ENCODE data around the gene SLC30A4.

DNA sequence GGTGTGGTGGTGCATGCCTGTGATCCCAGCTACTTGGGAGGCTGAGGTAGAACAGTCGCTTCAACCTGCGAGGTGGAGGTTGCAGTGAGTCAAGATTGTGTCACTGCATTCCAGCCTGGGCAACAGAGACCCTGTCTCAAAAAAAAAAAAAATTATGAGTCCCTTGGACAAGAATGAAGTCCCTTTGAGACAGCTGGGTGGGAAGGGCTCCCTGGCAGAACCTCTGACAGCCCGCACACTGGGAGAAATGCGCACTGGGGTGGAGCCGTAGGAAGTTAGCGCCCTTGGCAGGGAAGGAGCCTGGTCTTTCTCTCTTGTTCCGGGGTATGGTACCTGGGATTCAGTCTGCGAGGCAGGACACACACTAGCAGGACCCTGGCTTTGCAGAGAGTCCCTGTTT is 51.4 kb downstream of the SLC30A4 start:
- TF ChIP-seq, protein P1, sequence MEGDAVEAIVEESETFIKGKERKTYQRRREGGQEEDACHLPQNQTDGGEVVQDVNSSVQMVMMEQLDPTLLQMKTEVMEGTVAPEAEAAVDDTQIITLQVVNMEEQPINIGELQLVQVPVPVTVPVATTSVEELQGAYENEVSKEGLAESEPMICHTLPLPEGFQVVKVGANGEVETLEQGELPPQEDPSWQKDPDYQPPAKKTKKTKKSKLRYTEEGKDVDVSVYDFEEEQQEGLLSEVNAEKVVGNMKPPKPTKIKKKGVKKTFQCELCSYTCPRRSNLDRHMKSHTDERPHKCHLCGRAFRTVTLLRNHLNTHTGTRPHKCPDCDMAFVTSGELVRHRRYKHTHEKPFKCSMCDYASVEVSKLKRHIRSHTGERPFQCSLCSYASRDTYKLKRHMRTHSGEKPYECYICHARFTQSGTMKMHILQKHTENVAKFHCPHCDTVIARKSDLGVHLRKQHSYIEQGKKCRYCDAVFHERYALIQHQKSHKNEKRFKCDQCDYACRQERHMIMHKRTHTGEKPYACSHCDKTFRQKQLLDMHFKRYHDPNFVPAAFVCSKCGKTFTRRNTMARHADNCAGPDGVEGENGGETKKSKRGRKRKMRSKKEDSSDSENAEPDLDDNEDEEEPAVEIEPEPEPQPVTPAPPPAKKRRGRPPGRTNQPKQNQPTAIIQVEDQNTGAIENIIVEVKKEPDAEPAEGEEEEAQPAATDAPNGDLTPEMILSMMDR (conservative IDR thresholded peaks at IDR 0.05), result no peak
- no peak for TF ChIP-seq ZFX (IDR thresholded peaks at IDR 0.05)

All from C4-2B (cell line).